Endothelial cell of umbilical vein (primary cell): ENCODE results near the gene KIAA1671. TPM values are rescaled to one million over a fixed set of nuclear protein-coding genes. Genes with fewer than 3 reads are reported as not detected.

Experiments
- BruUV-seq: library from RNA; stranded (reverse); fragments of 400-500 nt; replicated peaks from 2 replicates; lab custom pipeline; 2021; lab: Mats Ljungman, UMichigan
- CTCF ChIA-PET: fragments of 300-600, 350-600 bp; sonication (Branson Sonifier 250); formaldehyde crosslinking; loops from one replicate; lab custom pipeline; 2021; ENCODE audit warnings: antibody characterized with exemption, inconsistent platforms; lab: Charles Lee
- POLR2A ChIA-PET: fragments of 300-600, 350-600 bp; sonication (Branson Sonifier 250); formaldehyde crosslinking; loops from one replicate; lab custom pipeline; 2021; ENCODE audit warnings: antibody characterized with exemption, inconsistent platforms; lab: Charles Lee
- DNase-seq: peaks from one replicate; pipeline ENCODE4 v3.0.0-alpha.2; 2011; ENCODE audit warnings: low read depth, low spot score
- FAIRE-seq: peaks from 2 replicates; lab custom pipeline; 2011; peaks lifted over from hg19 to GRCh38; lab: Jason Lieb, UNC
- H2AFZ ChIP-seq: 2 replicates; pipeline ENCODE4 v1.6.0; 2012; ENCODE audit warnings: low read depth, low read length, control low read depth, inconsistent platforms
- H3K27ac ChIP-seq: 2 replicates; pipeline ENCODE4 v1.5.1; 2011; ENCODE audit warnings: low read depth, mild to moderate bottlenecking, control low read depth, low read length, moderate library complexity; ENCODE audit not compliant: insufficient read depth
- H3K27me3 ChIP-seq, 2 experiments: 2 replicates each; pipeline versions ENCODE4 v1.6.0 to v1.6.1; 2011; ENCODE audit warnings: low read length in 2 of 2, mixed read lengths in 1 of 2; ENCODE audit not compliant: control insufficient read depth in 2 of 2, insufficient read depth in 2 of 2
- H3K36me3 ChIP-seq, 2 experiments: 2 replicates in 1 of 2; 3 replicates in 1 of 2; pipeline ENCODE4 v1.5.1; 2011; ENCODE audit warnings: low read length in 2 of 2, mild to moderate bottlenecking in 1 of 2, moderate library complexity in 1 of 2; ENCODE audit not compliant: control insufficient read depth in 2 of 2, insufficient read depth in 2 of 2; ENCODE audit errors: extremely low read depth in 1 of 2
- H3K4me1 ChIP-seq: 3 replicates; pipeline ENCODE4 v1.5.1; 2011; ENCODE audit warnings: mild to moderate bottlenecking, low read length; ENCODE audit not compliant: control insufficient read depth, insufficient read depth; ENCODE audit errors: extremely low read depth
- H3K4me2 ChIP-seq: 2 replicates; pipeline ENCODE4 v1.6.1; 2011; ENCODE audit warnings: low read length, control low read depth, mixed read lengths; ENCODE audit not compliant: insufficient read depth
- H3K4me3 ChIP-seq, 3 experiments: fragments of 200-600 bp in 1 of 3; sonication (generic), shearing (Covaris generic) in 1 of 3; replicated peaks in 1 of 3; 2 replicates each; pipeline ENCODE4 v1.5.1; 2011 to 2016; ENCODE audit warnings: control low read depth in 3 of 3, low read length in 3 of 3, mild to moderate bottlenecking in 2 of 3, inconsistent platforms in 1 of 3, low read depth in 1 of 3, moderate library complexity in 1 of 3; ENCODE audit not compliant: insufficient read depth in 1 of 3
- H3K79me2 ChIP-seq: 2 replicates; pipeline ENCODE4 v1.6.0; 2012; ENCODE audit warnings: low read length, inconsistent platforms; ENCODE audit not compliant: control insufficient read depth, insufficient read depth
- H3K9ac ChIP-seq: replicated peaks from 2 replicates; pipeline ENCODE3; 2011; ENCODE audit warnings: low read length, control low read depth; ENCODE audit not compliant: insufficient read depth; ENCODE audit errors: extremely low read depth
- H3K9me1 ChIP-seq: replicated peaks from 3 replicates; pipeline ENCODE4 v1.6.0; 2011; ENCODE audit warnings: mild to moderate bottlenecking, low read length; ENCODE audit not compliant: control insufficient read depth, insufficient read depth; ENCODE audit errors: extremely low read depth
- H3K9me3 ChIP-seq: replicated peaks from 2 replicates; pipeline ENCODE4 v1.5.1; 2012; ENCODE audit warnings: low read length, inconsistent platforms; ENCODE audit not compliant: control insufficient read depth, insufficient read depth
- H4K20me1 ChIP-seq: replicated peaks from 2 replicates; pipeline ENCODE3; 2011; ENCODE audit warnings: mild to moderate bottlenecking, low read length; ENCODE audit not compliant: control insufficient read depth, insufficient read depth; ENCODE audit errors: extremely low read depth
- EZH2 ChIP-seq: IDR thresholded peaks from 2 replicates; pipeline ENCODE4 v1.6.1; 2012; ENCODE audit warnings: borderline replicate concordance, low read depth, mild to moderate bottlenecking, moderate library complexity, low read length, inconsistent platforms; ENCODE audit not compliant: severe bottlenecking
- FOS ChIP-seq: IDR thresholded peaks from 2 replicates; pipeline ENCODE4 v1.6.1; 2011; ENCODE audit warnings: mild to moderate bottlenecking, low read length, moderate library complexity, borderline replicate concordance; ENCODE audit not compliant: insufficient read depth
- GATA2 ChIP-seq: IDR thresholded peaks from 2 replicates; pipeline ENCODE4 v1.7.0; 2011; ENCODE audit warnings: low read depth, mild to moderate bottlenecking, moderate library complexity, mixed read lengths, low read length; ENCODE audit not compliant: insufficient read length, insufficient read depth
- JUN ChIP-seq: IDR thresholded peaks from 2 replicates; pipeline ENCODE4 v1.6.1; 2011; ENCODE audit warnings: borderline replicate concordance, low read depth; ENCODE audit not compliant: insufficient read length, insufficient read depth
- MYC ChIP-seq: IDR thresholded peaks from one replicate; pipeline ENCODE4 v1.6.1; 2011; ENCODE audit warnings: mild to moderate bottlenecking, low read depth, low read length
- POLR2A ChIP-seq: IDR thresholded peaks from 2 replicates; pipeline ENCODE4 v1.6.1; 2012; ENCODE audit warnings: low read depth, mild to moderate bottlenecking, control low read depth, low read length
- POLR2AphosphoS5 ChIP-seq: IDR thresholded peaks from 2 replicates; pipeline ENCODE4 v1.6.1; 2012; ENCODE audit warnings: low read depth, mild to moderate bottlenecking, control low read depth, low read length, moderate library complexity; ENCODE audit not compliant: insufficient read depth
- dilution Hi-C: fragments of 300-500 bp; cut with MboI; formaldehyde crosslinking; loops from one replicate; pipeline ENCODE4 v1.15.0; 2019; ENCODE audit warnings: low sequenced_read_pairs; ENCODE audit not compliant: extremely low pct_ligation_motif_present
- intact Hi-C: fragments of 100-400 bp; cut with micrococcal nuclease; formaldehyde crosslinking; loops from one replicate; pipeline ENCODE4 v1.10.0; 2022
- polyA plus RNA-seq, 4 experiments: library from polyadenylated mRNA; depleted of rRNA in 3 of 4; stranded (reverse) in 3 of 4; unstranded in 1 of 4; fragments of >200 nt; gene quantifications; 2 replicates each; pipeline versions ENCODE4 v1.2.1 to v1.2.3, GENCODE V29; 2011 to 2012; ENCODE audit warnings: missing spikeins in 1 of 4
- total RNA-seq: library from RNA; stranded (reverse); gene quantifications from 2 replicates; pipeline ENCODE4 v1.2.3, GENCODE V29; 2021
- TF ChIP-seq, protein P1 (sequence below): IDR thresholded peaks from 2 replicates; pipeline ENCODE4 v1.6.1; 2011; ENCODE audit not compliant: insufficient read depth, insufficient read length
- TF ChIP-seq, protein P2 (sequence below), 2 donors: IDR thresholded peaks; 1 replicate in 1 of 2; 2 replicates in 1 of 2; pipeline ENCODE4 v1.5.1; 2011; ENCODE audit warnings: low read length in 2 of 2, mild to moderate bottlenecking in 2 of 2, moderate library complexity in 2 of 2, control low read depth in 1 of 2, inconsistent platforms in 1 of 2, low read depth in 1 of 2; ENCODE audit not compliant: insufficient read depth in 1 of 2; ENCODE audit errors: extremely low read depth in 1 of 2

The KIAA1671 gene
- total and polyA plus RNA-seq, 2 donors (not counting 3 experiments of a cell fraction or from before 2014, with no cell fraction given), result 23.1 to 85.1 TPM

GRCh38 chr22:25170426-25170980 is 218.0 kb downstream of the KIAA1671 start:
- Histone ChIP-seq H3K9ac (no peak overlapping the region), H3K27me3 (no peaks in the 10 kb centered on the region), H3K36me3 (peaks cover 6 to 19% of the 10 kb centered on the region in 2 experiments), H3K4me1 (no peaks in the 10 kb centered on the region), H3K27ac (no peak overlapping the region), H3K4me3 (no peak overlapping the region), H3K79me2 (no peaks in the 10 kb centered on the region), H3K9me1 (no peaks in the 10 kb centered on the region), H2AFZ (no peak overlapping the region), H3K4me2 (no peak overlapping the region), H3K9me3 (no peaks in the 10 kb centered on the region), H4K20me1 (no peaks in the 10 kb centered on the region)
- TF ChIP-seq, protein P1, sequence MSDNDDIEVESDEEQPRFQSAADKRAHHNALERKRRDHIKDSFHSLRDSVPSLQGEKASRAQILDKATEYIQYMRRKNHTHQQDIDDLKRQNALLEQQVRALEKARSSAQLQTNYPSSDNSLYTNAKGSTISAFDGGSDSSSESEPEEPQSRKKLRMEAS, result no peak
- TF ChIP-seq JUN (no peak), GATA2 (no peak), EZH2 (no peak), MYC (no peak), POLR2A (no peak), FOS (no peak), POLR2AphosphoS5 (no peak)
- TF ChIP-seq, protein P2, sequence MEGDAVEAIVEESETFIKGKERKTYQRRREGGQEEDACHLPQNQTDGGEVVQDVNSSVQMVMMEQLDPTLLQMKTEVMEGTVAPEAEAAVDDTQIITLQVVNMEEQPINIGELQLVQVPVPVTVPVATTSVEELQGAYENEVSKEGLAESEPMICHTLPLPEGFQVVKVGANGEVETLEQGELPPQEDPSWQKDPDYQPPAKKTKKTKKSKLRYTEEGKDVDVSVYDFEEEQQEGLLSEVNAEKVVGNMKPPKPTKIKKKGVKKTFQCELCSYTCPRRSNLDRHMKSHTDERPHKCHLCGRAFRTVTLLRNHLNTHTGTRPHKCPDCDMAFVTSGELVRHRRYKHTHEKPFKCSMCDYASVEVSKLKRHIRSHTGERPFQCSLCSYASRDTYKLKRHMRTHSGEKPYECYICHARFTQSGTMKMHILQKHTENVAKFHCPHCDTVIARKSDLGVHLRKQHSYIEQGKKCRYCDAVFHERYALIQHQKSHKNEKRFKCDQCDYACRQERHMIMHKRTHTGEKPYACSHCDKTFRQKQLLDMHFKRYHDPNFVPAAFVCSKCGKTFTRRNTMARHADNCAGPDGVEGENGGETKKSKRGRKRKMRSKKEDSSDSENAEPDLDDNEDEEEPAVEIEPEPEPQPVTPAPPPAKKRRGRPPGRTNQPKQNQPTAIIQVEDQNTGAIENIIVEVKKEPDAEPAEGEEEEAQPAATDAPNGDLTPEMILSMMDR (IDR thresholded peaks at IDR 0.05; ENCODE audit: extremely low read depth in 1 of 2, insufficient read depth in 1 of 2, low read depth in 1 of 2, low read length in 2 of 2), result no peak
- no peak for DNase-seq
- intact Hi-C loops, result no loop called here
- CTCF ChIA-PET, result interaction anchor here (1.1 to 5.3 kb wide), 5 partner anchors 21 to 88 kb away, joined by 3 to 24 read pairs (median 4); no protein-coding TSS in a partner anchor
- FAIRE-seq, result no peak
- POLR2A ChIA-PET, result no interaction called here
- BruUV-seq, result no TSS peak
- dilution Hi-C loops, result no loop called here
